Measurements from ENCODE around the gene ASTN2. TPM values are rescaled to one million over a fixed set of nuclear protein-coding genes. Genes with fewer than 3 reads are reported as not detected.

The ASTN2 gene
- total and polyA plus RNA-seq, 9 of the 15 experiments (the other 6 are each of a cell fraction or from before 2014, with no cell fraction given): 0.56 to 3.5 (median 1.9) TPM

GRCh38 chr9:116423149-116423548 is 991.7 kb downstream of the ASTN2 start:
- WGBS (ENCODE audit: insufficient coverage, low coverage, missing lambda C conversion rate): 40% methylated on average over 1 of the region's 1 CpG
- no peaks in the 10 kb centered on the region for H3K79me2 ChIP-seq (ENCODE audit: control insufficient read depth, insufficient read depth, low read length)
- peaks cover 13 to 51% of the 10 kb centered on the region in 2 experiments for H3K4me1 ChIP-seq (replicated peaks in 1 of 2; ENCODE audit: control insufficient read depth in 2 of 2, insufficient read depth in 2 of 2, low read length in 2 of 2)
- ChIA-PET CTCF (ENCODE audit: low intra/inter-chr PET ratio) (no interaction called here), POLR2A (interaction anchor here (0.7 to 3.5 kb wide), 10 partner anchors 8 to 245 kb away, joined by 3 to 19 read pairs (median 4); no protein-coding TSS in a partner anchor)
- intact Hi-C loops (cut with micrococcal nuclease) (loop anchor here (2.0 to 5.0 kb wide), 2 partner anchors 14 to 69 kb away; no protein-coding TSS in a partner anchor), in situ Hi-C loops (cut with MboI) (no loop called here)
- DNase-seq (ENCODE audit: extremely low read depth in 1 of 4, low spot score in 3 of 4) (no peak), ATAC-seq (peak; percentile 2; the same call in 1 of the 3 replicates), FAIRE-seq (no peak)
- no peaks in the 10 kb centered on the region for H3K27me3 ChIP-seq (ENCODE audit: control insufficient read depth in 2 of 2, insufficient read depth in 2 of 2, low read length in 2 of 2)
- no peaks in the 10 kb centered on the region for H3K9me1 ChIP-seq (ENCODE audit: control insufficient read depth, insufficient read depth, low read length)
- no peak overlapping the region for H3K4me2 ChIP-seq (ENCODE audit: insufficient read depth, low read length)
- no peaks in the 10 kb centered on the region for H3K9me3 ChIP-seq (replicated peaks; ENCODE audit: control insufficient read depth, insufficient read depth, low read depth, low read length)
- BruUV-seq (replicated peaks): no TSS peak
- H3K36me3 ChIP-seq (ENCODE audit: control insufficient read depth, insufficient read depth, low read length): no peaks in the 10 kb centered on the region
- H4K20me1 ChIP-seq (replicated peaks; ENCODE audit: control insufficient read depth, insufficient read depth, low read length): no peaks in the 10 kb centered on the region
- H2AFZ ChIP-seq (ENCODE audit: low read depth, low read length): no peak overlapping the region
- H3K27ac ChIP-seq (ENCODE audit: extremely low read depth, low read depth, low read length): peak overlapping the region; percentile 67; the same call in 2 of the 3 replicates
- no peak overlapping the region for H3K4me3 ChIP-seq
- peak overlapping the region in 1 of 2 experiments; percentile 28; a peak in 2 of 4 replicates for H3K9ac ChIP-seq (ENCODE audit: insufficient read depth in 1 of 2, low read depth in 2 of 2, low read length in 2 of 2)
- no peak for TF ChIP-seq L3MBTL2 (IDR thresholded peaks at IDR 0.05)
- TF ChIP-seq POLR2H (tag; IDR thresholded peaks at IDR 0.05; ENCODE audit: low read depth): 0 out of 2 replicates have a peak, but pooled peaks have one; percentile 5
- TF ChIP-seq RAD21 (CRISPR knock-in tag; conservative IDR thresholded peaks at IDR 0.05 in 1 of 2, IDR thresholded peaks at IDR 0.05 in 1 of 2): 0 out of 4 replicates have a peak, but pooled peaks of 1 of the 2 experiments have one; percentile 3
- TF ChIP-seq PHB2 (IDR thresholded peaks at IDR 0.05; ENCODE audit: low read depth): no peak
- no peak for TF ChIP-seq ZNF740 (CRISPR knock-in tag; IDR thresholded peaks at IDR 0.05)
- TF ChIP-seq ZNF740 (tag; IDR thresholded peaks at IDR 0.05): peak in 1 of 2 experiments; percentile 52; a peak in 1 of 4 replicates
- TF ChIP-seq NFE2L1 (tag; IDR thresholded peaks at IDR 0.05; ENCODE audit: borderline replicate concordance, low read depth): no peak
- no peak for TF ChIP-seq ARID2 (IDR thresholded peaks at IDR 0.05)
- TF ChIP-seq ZNF212 (CRISPR knock-in tag; IDR thresholded peaks at IDR 0.05): no peak
- no peak for TF ChIP-seq TAF1 (IDR thresholded peaks at IDR 0.05; ENCODE audit: control insufficient read depth, extremely low read depth, insufficient read depth, low read length, severe bottlenecking)
- no peak for TF ChIP-seq KAT2B (IDR thresholded peaks at IDR 0.05; ENCODE audit: low read depth, low read length)
- no peak for TF ChIP-seq ZNF140 (CRISPR knock-in tag; IDR thresholded peaks at IDR 0.05)
- TF ChIP-seq GABPA (tag; conservative IDR thresholded peaks at IDR 0.05; ENCODE audit: low read depth): no peak
- TF ChIP-seq NR2C2 (CRISPR knock-in tag; IDR thresholded peaks at IDR 0.05): no peak
- 0 out of 2 replicates have a peak, but pooled peaks have one; percentile 6 for TF ChIP-seq NR2C2 (tag; IDR thresholded peaks at IDR 0.05)
- TF ChIP-seq RBM34 (IDR thresholded peaks at IDR 0.05; ENCODE audit: borderline replicate concordance, insufficient read depth, low read length): no peak
- TF ChIP-seq ATF3 (IDR thresholded peaks at IDR 0.05): no peak
- TF ChIP-seq ATF3 (CRISPR knock-in tag; conservative IDR thresholded peaks at IDR 0.05): no peak
- TF ChIP-seq ZNF277 (CRISPR knock-in tag; IDR thresholded peaks at IDR 0.05; ENCODE audit: borderline replicate concordance): no peak
- TF ChIP-seq ZNF644 (tag; IDR thresholded peaks at IDR 0.05; ENCODE audit: low read depth): no peak

Data from K562 (cell line).